Karpas-422 (cell line): ENCODE measurements around the gene RNF187. TPM values are rescaled to one million over a fixed set of nuclear protein-coding genes. Genes with fewer than 3 reads are reported as not detected.

Experiments used
- DNase-seq: peaks from one replicate; pipeline ENCODE4 v3.0.0-alpha.2; 2015
- H2AFZ ChIP-seq: fragments of 200-600 bp; sonication (generic); 2 replicates; pipeline ENCODE4 v1.6.1; 2014; ENCODE audit warnings: antibody characterized with exemption, low read length, mixed read lengths
- H3K27ac ChIP-seq: fragments of 200-600 bp; sonication (generic); 2 replicates; pipeline ENCODE4 v1.5.1; 2014; ENCODE audit warnings: mild to moderate bottlenecking, low read length, moderate library complexity
- H3K27me3 ChIP-seq: fragments of 200-600 bp; sonication (generic); 2 replicates; pipeline ENCODE4 v1.6.1; 2014; ENCODE audit warnings: low read length, mixed read lengths
- H3K36me3 ChIP-seq: fragments of 200-600 bp; sonication (generic); 2 replicates; pipeline ENCODE4 v1.6.1; 2014; ENCODE audit warnings: low read length, mixed read lengths; ENCODE audit not compliant: insufficient read depth
- H3K4me1 ChIP-seq: fragments of 200-600 bp; sonication (generic); 2 replicates; pipeline ENCODE4 v1.6.1; 2014; ENCODE audit warnings: mild to moderate bottlenecking, low read length, mixed read lengths
- H3K4me2 ChIP-seq: fragments of 200-600 bp; sonication (generic); 2 replicates; pipeline ENCODE4 v1.6.1; 2014; ENCODE audit warnings: low read length, low read depth, mild to moderate bottlenecking; ENCODE audit not compliant: poor library complexity, severe bottlenecking
- H3K4me3 ChIP-seq: fragments of 200-600 bp; sonication (generic); 2 replicates; pipeline ENCODE4 v1.5.1; 2014; ENCODE audit warnings: mild to moderate bottlenecking, antibody characterized with exemption, low read length, mixed read lengths
- H3K79me2 ChIP-seq: fragments of 200-600 bp; sonication (generic); 2 replicates; pipeline ENCODE4 v1.6.1; 2014; ENCODE audit warnings: mild to moderate bottlenecking, low read length, mixed read lengths
- H3K9ac ChIP-seq: fragments of 200-600 bp; sonication (generic); 2 replicates; pipeline ENCODE4 v1.6.0; 2014; ENCODE audit warnings: low read length
- H3K9me2 ChIP-seq: fragments of 200-600 bp; sonication (generic), shearing (Covaris generic); replicated peaks from 2 replicates; pipeline ENCODE4 v1.6.0; 2014; ENCODE audit warnings: mild to moderate bottlenecking, low read length, moderate library complexity; ENCODE audit not compliant: insufficient read depth
- H3K9me3 ChIP-seq: fragments of 300-700, 200-600 bp; sonication (generic); 2 replicates; pipeline ENCODE4 v1.6.1; 2014; ENCODE audit warnings: low read length, mixed read lengths
- H4K20me1 ChIP-seq: fragments of 200-600 bp; sonication (generic); 2 replicates; pipeline ENCODE4 v1.6.1; 2014; ENCODE audit warnings: mild to moderate bottlenecking, antibody characterized with exemption, low read length, low read depth; ENCODE audit not compliant: insufficient read depth
- total RNA-seq: library from RNA; depleted of rRNA; stranded (reverse); fragments of >200 nt; shearing (Covaris generic); gene quantifications from 2 replicates; pipeline ENCODE4 v1.2.3, GENCODE V29; 2014; ENCODE audit warnings: low replicate concordance

The RNF187 gene
- total RNA-seq, 1 experiment from 2014 or later = 127 TPM

GRCh38 chr1:228530951-228531731 is 44.0 kb downstream of the RNF187 start:
- Histone ChIP-seq H3K36me3 (no peaks in the 10 kb centered on the region), H3K9me2 (no peaks in the 10 kb centered on the region; the same call in 1 of the 2 replicates), H3K4me2 (no peak overlapping the region), H3K27ac (no peak overlapping the region), H4K20me1 (no peaks in the 10 kb centered on the region), H3K27me3 (no peaks in the 10 kb centered on the region), H3K4me1 (no peaks in the 10 kb centered on the region), H3K79me2 (no peaks in the 10 kb centered on the region), H3K9me3 (no peaks in the 10 kb centered on the region), H3K4me3 (no peak overlapping the region), H2AFZ (no peak overlapping the region), H3K9ac (no peak overlapping the region)
- no peak for DNase-seq

DNA sequence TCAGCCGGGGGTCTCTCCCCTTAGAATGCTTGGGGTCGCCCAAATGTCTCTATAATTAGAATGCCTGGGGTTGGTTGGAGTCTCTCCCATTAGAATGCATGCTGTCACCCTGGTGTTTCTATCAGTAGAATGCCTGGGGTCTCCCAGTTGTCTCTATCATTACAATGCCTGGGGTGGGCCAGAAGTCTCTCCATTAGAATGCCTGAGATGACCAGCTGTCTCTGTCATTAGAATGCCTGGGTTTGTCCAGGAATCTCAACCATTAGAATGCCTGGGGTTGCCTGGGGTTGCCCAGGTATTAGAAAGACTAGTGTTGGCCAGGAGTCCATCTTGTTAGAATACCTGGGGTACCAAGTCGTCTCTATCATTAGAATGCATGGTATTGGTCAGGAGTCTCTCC is 51.6 kb downstream of the RNF187 start:
- Histone ChIP-seq H3K79me2 (no peaks in the 10 kb centered on the region), H3K27ac (no peak overlapping the region), H2AFZ (no peak overlapping the region), H3K9me3 (no peaks in the 10 kb centered on the region), H3K27me3 (no peaks in the 10 kb centered on the region), H3K9me2 (no peaks in the 10 kb centered on the region; the same call in 1 of the 2 replicates), H3K4me1 (no peaks in the 10 kb centered on the region), H3K4me2 (no peak overlapping the region), H3K4me3 (no peak overlapping the region), H4K20me1 (no peaks in the 10 kb centered on the region), H3K36me3 (no peaks in the 10 kb centered on the region), H3K9ac (no peak overlapping the region)
- DNase-seq = no peak

DNA sequence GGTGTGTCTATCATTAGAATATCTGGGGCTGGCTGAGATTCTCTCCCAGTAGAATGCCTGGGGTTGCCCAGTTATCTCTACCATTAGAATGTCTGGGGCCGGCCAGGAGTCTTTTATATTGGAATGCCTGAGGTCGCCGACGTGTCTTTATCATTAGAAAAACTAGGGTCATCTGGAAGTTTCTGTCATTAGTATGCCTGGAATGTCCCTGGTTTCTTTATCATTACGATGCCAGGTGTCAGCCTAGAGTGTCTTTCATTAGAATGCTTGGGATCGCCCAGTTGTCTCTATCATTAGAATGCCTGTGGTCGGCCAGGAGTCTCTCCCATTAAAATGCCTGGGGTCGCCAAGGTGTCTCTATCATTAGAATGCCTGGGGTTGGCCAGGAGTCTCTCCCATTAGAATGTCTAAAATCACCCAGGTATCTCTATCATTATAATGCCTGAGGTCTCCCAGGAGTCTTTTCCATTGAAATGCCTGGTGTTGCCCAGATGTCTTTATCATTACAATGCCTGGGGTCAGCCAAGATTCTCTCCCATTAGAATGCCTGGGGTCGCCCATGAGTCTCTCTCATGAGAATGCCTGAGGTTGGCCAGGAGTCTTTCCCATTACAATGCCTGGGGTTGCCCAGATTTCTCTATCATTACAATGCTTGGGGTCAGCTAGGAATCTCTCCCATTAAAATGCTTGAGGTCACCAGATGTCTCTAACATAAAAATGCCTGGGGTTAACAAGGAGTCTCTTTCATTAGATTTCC is 53.2 kb downstream of the RNF187 start:
- no peaks in the 10 kb centered on the region for H3K27me3 ChIP-seq
- no peaks in the 10 kb centered on the region for H3K4me1 ChIP-seq

DNA sequence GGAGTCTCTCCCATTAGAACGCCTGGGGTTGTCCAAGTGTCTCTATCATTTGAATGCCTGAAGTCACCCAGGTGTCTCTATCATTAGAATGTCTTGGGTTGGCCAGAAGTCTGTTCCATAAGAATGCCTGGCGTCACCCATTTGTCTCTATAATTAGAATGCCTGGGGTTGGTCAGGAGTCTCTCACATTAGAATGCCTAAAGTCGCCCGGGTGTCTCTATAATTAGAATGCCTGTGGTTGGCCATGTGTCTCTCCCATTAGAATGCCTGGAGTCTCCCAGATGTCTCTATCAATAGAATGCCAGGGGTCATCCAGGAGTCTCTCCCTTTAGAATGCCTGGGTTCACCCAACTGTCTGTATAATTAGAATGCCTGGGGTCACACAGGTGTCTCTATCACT is 54.5 kb downstream of the RNF187 start:
- no peaks in the 10 kb centered on the region for H3K9me3 ChIP-seq
- no peak for DNase-seq
- H3K4me2 ChIP-seq = no peak overlapping the region
- H3K27me3 ChIP-seq = no peaks in the 10 kb centered on the region
- no peaks in the 10 kb centered on the region for H3K36me3 ChIP-seq
- H3K79me2 ChIP-seq = no peaks in the 10 kb centered on the region
- H2AFZ ChIP-seq = no peak overlapping the region
- H3K4me1 ChIP-seq = no peaks in the 10 kb centered on the region
- H3K4me3 ChIP-seq = no peak overlapping the region
- H3K27ac ChIP-seq = no peak overlapping the region
- H4K20me1 ChIP-seq = no peaks in the 10 kb centered on the region
- no peaks in the 10 kb centered on the region for H3K9me2 ChIP-seq
- H3K9ac ChIP-seq = no peak overlapping the region

More for the DNA sequence above, 53.2 kb downstream of the RNF187 start:
- Histone ChIP-seq H3K9me2 (no peaks in the 10 kb centered on the region), H2AFZ (no peak overlapping the region), H3K4me3 (no peak overlapping the region), H3K9me3 (no peaks in the 10 kb centered on the region), H3K9ac (no peak overlapping the region), H3K27ac (no peak overlapping the region), H3K36me3 (no peaks in the 10 kb centered on the region), H3K79me2 (no peaks in the 10 kb centered on the region), H3K4me2 (no peak overlapping the region), H4K20me1 (no peaks in the 10 kb centered on the region)
- DNase-seq = no peak

DNA sequence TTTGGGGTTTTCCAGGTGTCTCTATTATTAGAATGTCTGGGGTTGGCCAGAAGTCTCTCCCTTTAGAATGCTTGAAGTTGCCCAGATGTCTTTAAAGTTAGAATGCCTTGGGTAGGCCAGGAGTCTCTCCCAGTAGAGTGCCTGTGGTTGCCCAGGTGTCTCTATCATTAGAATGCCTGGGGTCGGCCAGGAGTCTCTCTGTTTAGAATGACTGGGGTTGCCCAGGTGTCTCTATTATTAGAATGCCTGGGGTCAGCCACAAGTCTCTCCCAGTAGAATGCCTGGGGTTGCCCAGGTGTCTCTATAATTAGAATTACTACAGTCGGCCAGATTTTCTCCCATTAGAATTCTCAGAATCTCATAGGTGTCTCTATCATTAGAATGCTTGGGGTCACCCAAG is 55.2 kb downstream of the RNF187 start:
- no peaks in the 10 kb centered on the region for H3K79me2 ChIP-seq
- H4K20me1 ChIP-seq = no peaks in the 10 kb centered on the region
- H3K9ac ChIP-seq = no peak overlapping the region
- no peak for DNase-seq
- no peak overlapping the region for H3K4me3 ChIP-seq
- H3K4me2 ChIP-seq = no peak overlapping the region
- H3K4me1 ChIP-seq = no peaks in the 10 kb centered on the region
- no peaks in the 10 kb centered on the region for H3K36me3 ChIP-seq
- H2AFZ ChIP-seq = no peak overlapping the region
- no peak overlapping the region for H3K27ac ChIP-seq
- H3K9me3 ChIP-seq = no peaks in the 10 kb centered on the region
- H3K9me2 ChIP-seq = no peaks in the 10 kb centered on the region
- H3K27me3 ChIP-seq = no peaks in the 10 kb centered on the region

GRCh38 chr1:228542981-228543380 is 55.8 kb downstream of the RNF187 start:
- H3K9me3 ChIP-seq = no peaks in the 10 kb centered on the region
- H3K27me3 ChIP-seq = no peaks in the 10 kb centered on the region
- no peak for DNase-seq
- H3K4me2 ChIP-seq = no peak overlapping the region
- no peaks in the 10 kb centered on the region for H3K9me2 ChIP-seq
- no peak overlapping the region for H3K4me3 ChIP-seq
- H3K4me1 ChIP-seq = no peaks in the 10 kb centered on the region
- no peaks in the 10 kb centered on the region for H4K20me1 ChIP-seq
- H3K9ac ChIP-seq = no peak overlapping the region
- no peak overlapping the region for H3K27ac ChIP-seq
- H2AFZ ChIP-seq = no peak overlapping the region
- H3K36me3 ChIP-seq = no peaks in the 10 kb centered on the region
- no peaks in the 10 kb centered on the region for H3K79me2 ChIP-seq

DNA sequence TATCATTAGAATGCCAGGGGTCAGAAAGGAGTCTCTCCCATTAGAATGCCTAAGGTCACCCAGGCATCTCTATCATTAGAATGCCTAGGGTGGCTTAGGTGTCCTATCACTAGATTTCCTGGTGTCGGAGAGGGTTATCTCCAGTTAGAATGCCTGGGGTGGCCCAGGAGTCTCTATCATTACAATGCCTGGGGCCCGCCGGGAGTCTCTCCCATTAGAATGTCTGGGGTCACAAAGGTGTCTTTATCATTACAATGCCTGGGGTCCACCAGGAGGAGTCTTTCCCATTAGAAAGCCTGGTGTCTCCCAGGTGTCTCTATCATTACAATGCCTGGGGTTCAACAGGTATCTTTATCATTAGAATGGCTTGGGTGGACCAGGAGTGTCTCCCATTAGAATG is 56.2 kb downstream of the RNF187 start:
- Histone ChIP-seq H3K9me3 (no peaks in the 10 kb centered on the region), H3K9ac (no peak overlapping the region), H3K4me3 (no peak overlapping the region), H3K27me3 (no peaks in the 10 kb centered on the region), H4K20me1 (no peaks in the 10 kb centered on the region), H3K79me2 (no peaks in the 10 kb centered on the region), H3K9me2 (no peaks in the 10 kb centered on the region), H3K27ac (no peak overlapping the region), H3K4me1 (no peaks in the 10 kb centered on the region), H3K36me3 (no peaks in the 10 kb centered on the region), H3K4me2 (no peak overlapping the region), H2AFZ (no peak overlapping the region)
- DNase-seq = no peak

GRCh38 chr1:228544021-228544850 is 57.1 kb downstream of the RNF187 start:
- no peak overlapping the region for H3K9ac ChIP-seq
- H4K20me1 ChIP-seq = no peaks in the 10 kb centered on the region
- H3K4me1 ChIP-seq = no peaks in the 10 kb centered on the region
- H3K4me3 ChIP-seq = no peak overlapping the region
- DNase-seq = no peak
- no peaks in the 10 kb centered on the region for H3K9me3 ChIP-seq
- H3K27ac ChIP-seq = no peak overlapping the region
- no peak overlapping the region for H2AFZ ChIP-seq
- H3K36me3 ChIP-seq = no peaks in the 10 kb centered on the region
- no peaks in the 10 kb centered on the region for H3K27me3 ChIP-seq
- no peaks in the 10 kb centered on the region for H3K79me2 ChIP-seq
- H3K4me2 ChIP-seq = no peak overlapping the region
- H3K9me2 ChIP-seq = no peaks in the 10 kb centered on the region
